Measurements from ENCODE around the gene TUBB4B.

TUBB4B gene

DNA sequence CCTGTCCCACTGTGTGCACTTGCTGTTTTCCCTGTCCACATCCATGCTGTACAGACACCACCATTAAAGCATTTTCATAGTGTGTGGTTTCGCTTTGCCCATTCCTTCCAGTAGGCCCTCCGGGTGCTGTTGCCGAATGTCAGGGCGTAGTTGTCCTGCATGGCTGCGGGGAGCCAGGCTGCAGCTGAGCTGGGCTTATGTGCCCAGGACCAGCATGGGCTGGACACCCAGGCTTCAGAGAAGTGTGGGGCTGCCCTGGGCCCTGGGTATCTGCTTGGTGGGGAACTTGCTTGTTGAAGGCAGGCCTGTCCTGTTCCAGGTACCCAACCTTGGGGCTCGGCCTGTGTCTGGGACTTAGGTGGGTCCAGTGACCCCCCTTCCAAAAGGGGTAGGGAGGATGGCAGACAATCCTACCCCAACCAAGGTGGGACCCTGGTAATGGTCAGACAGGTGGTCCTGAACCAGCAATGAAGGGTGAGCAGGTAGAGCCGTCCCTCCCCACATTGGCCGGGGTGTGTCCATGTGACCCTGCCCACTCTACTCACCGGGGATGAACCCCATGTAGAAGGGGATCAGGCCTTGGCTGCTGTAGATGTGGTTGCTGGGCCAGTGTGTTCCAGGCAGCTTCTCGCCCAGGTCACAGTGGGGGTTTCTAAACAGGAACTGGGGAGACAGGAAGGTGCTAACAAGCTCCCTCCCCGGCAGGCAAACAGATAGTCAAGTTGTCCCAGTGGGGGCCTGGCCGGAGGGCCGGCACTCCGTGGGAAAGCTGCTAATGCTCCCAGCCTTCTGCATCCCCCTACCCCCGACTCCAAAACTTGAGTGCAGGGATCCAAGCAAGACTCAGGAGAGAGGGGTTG lies 2.8 kb downstream of the TUBB4B start:
- TF ChIP-seq, protein P1, sequence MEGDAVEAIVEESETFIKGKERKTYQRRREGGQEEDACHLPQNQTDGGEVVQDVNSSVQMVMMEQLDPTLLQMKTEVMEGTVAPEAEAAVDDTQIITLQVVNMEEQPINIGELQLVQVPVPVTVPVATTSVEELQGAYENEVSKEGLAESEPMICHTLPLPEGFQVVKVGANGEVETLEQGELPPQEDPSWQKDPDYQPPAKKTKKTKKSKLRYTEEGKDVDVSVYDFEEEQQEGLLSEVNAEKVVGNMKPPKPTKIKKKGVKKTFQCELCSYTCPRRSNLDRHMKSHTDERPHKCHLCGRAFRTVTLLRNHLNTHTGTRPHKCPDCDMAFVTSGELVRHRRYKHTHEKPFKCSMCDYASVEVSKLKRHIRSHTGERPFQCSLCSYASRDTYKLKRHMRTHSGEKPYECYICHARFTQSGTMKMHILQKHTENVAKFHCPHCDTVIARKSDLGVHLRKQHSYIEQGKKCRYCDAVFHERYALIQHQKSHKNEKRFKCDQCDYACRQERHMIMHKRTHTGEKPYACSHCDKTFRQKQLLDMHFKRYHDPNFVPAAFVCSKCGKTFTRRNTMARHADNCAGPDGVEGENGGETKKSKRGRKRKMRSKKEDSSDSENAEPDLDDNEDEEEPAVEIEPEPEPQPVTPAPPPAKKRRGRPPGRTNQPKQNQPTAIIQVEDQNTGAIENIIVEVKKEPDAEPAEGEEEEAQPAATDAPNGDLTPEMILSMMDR (conservative IDR thresholded peaks at IDR 0.05; ENCODE audit: low read depth, low read length): no peak
- Histone ChIP-seq H3K79me2 (ENCODE audit: insufficient read depth, low read depth) (peaks cover 17% of the 10 kb centered on the region), H4K20me1 (ENCODE audit: insufficient read depth) (peaks cover 12% of the 10 kb centered on the region; the same call in 1 of the 2 replicates), H3K4me1 (ENCODE audit: low read depth, poor library complexity, severe bottlenecking) (peaks cover 19% of the 10 kb centered on the region), H2AFZ (ENCODE audit: low read depth) (no peak overlapping the region), H3K4me2 (no peak overlapping the region), H3K36me3 (ENCODE audit: insufficient read depth) (peaks cover 7% of the 10 kb centered on the region; the same call in 1 of the 2 replicates), H3K27me3 (ENCODE audit: insufficient read depth, low read depth) (no peaks in the 10 kb centered on the region), H3K27ac (no peak overlapping the region), H3K9ac (no peak overlapping the region), H3K4me3 (IDR thresholded peaks at IDR 0.05; ENCODE audit: insufficient read depth, low read depth, low read length) (no peak overlapping the region)

DNA sequence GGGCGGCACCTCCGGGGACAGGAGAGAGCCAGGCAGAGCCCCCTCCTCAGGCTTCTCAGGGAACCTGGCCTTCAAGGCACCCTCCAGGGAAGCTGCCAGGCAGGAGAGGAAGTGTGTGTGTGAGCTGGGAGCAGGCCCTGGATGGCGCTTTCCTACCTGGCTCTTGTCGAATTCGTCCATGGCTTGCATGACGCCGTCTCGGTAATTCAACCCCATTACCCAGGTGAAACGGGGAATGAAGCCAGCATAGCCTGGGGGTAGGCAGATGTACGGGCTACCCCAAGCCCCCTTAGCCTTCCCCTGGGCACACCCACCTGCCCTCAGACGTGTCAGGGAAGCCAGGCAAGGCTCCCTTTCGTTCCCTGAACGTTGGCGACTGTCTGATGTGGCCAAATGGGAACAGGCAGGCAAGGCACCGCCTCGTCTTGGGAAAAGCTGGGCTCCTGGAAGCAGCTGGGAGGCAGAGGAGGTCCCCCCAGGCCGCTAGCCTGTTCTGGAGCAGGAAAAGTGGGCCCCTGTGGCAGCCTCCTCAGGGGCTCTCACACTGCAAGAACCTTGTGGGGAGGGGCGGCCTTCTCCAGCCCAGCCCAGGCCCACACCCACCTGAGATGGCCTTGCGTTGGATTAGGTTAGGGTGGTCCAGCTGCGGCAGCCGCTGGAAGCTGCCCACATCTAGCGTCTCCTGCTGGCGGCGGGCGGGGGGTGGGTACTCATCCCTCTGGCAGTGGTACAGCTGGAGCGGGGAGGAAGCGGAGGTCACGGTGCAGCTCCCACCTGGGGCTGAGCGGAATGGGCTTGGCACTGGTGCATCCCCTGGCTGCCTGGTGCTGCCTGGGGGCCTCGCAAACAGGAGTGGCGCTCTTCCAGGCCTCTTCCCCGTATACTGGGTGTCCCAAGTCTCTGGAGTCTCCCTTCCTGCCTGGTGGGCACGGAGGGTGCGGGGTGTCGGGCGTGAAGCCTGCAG lies 3.7 kb downstream of the TUBB4B start:
- Histone ChIP-seq H3K4me1 (ENCODE audit: low read depth, poor library complexity, severe bottlenecking) (peaks cover 10% of the 10 kb centered on the region), H2AFZ (ENCODE audit: low read depth) (no peak overlapping the region), H3K27me3 (ENCODE audit: insufficient read depth, low read depth) (no peaks in the 10 kb centered on the region), H3K9ac (no peak overlapping the region), H3K27ac (no peak overlapping the region), H3K4me3 (IDR thresholded peaks at IDR 0.05; ENCODE audit: insufficient read depth, low read depth, low read length) (no peak overlapping the region), H4K20me1 (ENCODE audit: insufficient read depth) (peaks cover 12% of the 10 kb centered on the region; the same call in 1 of the 2 replicates), H3K79me2 (ENCODE audit: insufficient read depth, low read depth) (peaks cover 17% of the 10 kb centered on the region), H3K36me3 (ENCODE audit: insufficient read depth) (peaks cover 7% of the 10 kb centered on the region; the same call in 1 of the 2 replicates), H3K4me2 (no peak overlapping the region)
- TF ChIP-seq, protein P1 (conservative IDR thresholded peaks at IDR 0.05; ENCODE audit: low read depth, low read length): no peak

DNA sequence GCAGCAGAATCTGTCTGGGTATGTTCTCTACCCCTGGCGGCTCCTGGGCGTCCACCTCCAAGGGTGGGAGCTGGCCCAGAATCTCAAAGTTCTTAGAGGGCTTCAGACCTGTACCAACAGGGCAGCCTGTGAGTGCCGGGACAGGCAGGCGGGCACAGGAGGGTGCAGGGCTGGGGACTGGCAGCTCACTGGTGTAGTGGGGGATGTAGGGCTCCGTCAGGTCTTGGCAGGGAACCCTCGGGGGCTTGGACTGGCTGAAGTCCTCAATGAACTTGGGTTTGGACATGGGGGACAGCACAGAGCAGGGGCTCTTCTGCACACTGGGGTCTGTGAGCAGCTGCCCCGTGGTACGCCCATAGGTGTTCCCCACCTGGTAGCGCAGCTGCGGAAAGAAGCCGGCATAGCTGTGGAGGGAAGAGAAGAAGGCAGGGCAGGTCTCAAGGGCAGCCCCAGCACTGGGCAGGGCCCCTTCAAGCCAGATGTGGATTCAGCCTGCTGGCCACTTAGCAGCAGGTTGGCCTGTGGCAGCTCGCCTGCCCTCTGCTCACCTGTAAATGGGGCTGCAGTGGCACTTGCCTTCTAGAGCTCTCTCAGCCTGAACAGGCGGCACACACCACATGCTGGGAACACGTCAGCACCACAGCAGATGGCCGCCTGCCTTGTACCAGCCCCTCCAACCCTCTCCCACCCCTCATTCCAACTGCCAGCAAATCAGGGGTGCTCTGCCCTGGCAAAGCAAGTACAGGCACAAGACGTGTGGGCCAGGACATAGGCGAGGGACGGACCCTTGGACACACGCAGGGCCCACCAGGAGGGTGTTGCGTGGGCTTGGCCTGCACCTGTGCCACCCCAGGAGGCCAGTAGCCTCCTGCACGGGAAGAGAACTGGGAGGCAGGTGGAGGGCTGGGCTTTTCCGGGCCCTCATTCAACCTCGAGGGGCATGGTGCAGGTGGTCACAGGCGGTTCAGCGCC lies 4.6 kb downstream of the TUBB4B start:
- Histone ChIP-seq H3K36me3 (ENCODE audit: insufficient read depth) (peaks cover 7% of the 10 kb centered on the region; the same call in 1 of the 2 replicates), H3K27me3 (ENCODE audit: insufficient read depth, low read depth) (no peaks in the 10 kb centered on the region), H3K4me1 (ENCODE audit: low read depth, poor library complexity, severe bottlenecking) (peaks cover 8% of the 10 kb centered on the region)

More for the DNA sequence above, 4.6 kb downstream of the TUBB4B start:
- Histone ChIP-seq H3K4me3 (IDR thresholded peaks at IDR 0.05; ENCODE audit: insufficient read depth, low read depth, low read length) (no peak overlapping the region), H4K20me1 (ENCODE audit: insufficient read depth) (peaks cover 12% of the 10 kb centered on the region; the same call in 1 of the 2 replicates), H3K79me2 (ENCODE audit: insufficient read depth, low read depth) (peaks cover 17% of the 10 kb centered on the region), H2AFZ (ENCODE audit: low read depth) (no peak overlapping the region), H3K4me2 (no peak overlapping the region), H3K27ac (no peak overlapping the region), H3K9ac (no peak overlapping the region)
- TF ChIP-seq, protein P1 (conservative IDR thresholded peaks at IDR 0.05; ENCODE audit: low read depth, low read length): no peak

All from KMS-11 (cell line).